ENCODE data around the gene SMCO2.

Gene SMCO2

GRCh38 chr12:27446436-27446835 is at the start of gene SMCO2:
Gene SMCO2 (plus strand): TSS chr12:27446736. CDS start chr12:27470632, 23,896 bp downstream.
- no peak for DNase-seq (ENCODE audit: low read depth)
- no peak within 1 kb of the TSS for H3K9ac ChIP-seq (ENCODE audit: low read length)
- H3K9me3 ChIP-seq (ENCODE audit: control insufficient read depth, low read length) = peaks cover 8% of the 10 kb centered on the region
- H3K27me3 ChIP-seq (replicated peaks; ENCODE audit: control insufficient read depth, insufficient read depth, low read length) = no peaks in the 10 kb centered on the region
- no peak within 1 kb of the TSS for H3K4me3 ChIP-seq (ENCODE audit: low read length)
- no peaks in the 10 kb centered on the region for H3K36me3 ChIP-seq (ENCODE audit: control insufficient read depth, insufficient read depth, low read length, severe bottlenecking)
- H3K4me1 ChIP-seq (ENCODE audit: control insufficient read depth, insufficient read depth, low read length) = no peaks in the 10 kb centered on the region

GRCh38 chr12:27398466-27398865 is 48.1 kb upstream of the SMCO2 start:
- H3K36me3 ChIP-seq (ENCODE audit: control insufficient read depth, insufficient read depth, low read length, severe bottlenecking) = no peaks in the 10 kb centered on the region
- no peak overlapping the region for H3K4me3 ChIP-seq (ENCODE audit: low read length)
- H3K9me3 ChIP-seq (ENCODE audit: control insufficient read depth, low read length) = no peaks in the 10 kb centered on the region
- H3K9ac ChIP-seq (ENCODE audit: low read length) = no peak overlapping the region
- H3K4me1 ChIP-seq (ENCODE audit: control insufficient read depth, insufficient read depth, low read length) = peaks cover 19% of the 10 kb centered on the region
- H3K27me3 ChIP-seq (replicated peaks; ENCODE audit: control insufficient read depth, insufficient read depth, low read length) = no peaks in the 10 kb centered on the region
- no peak for DNase-seq (ENCODE audit: low read depth)

- Histone ChIP-seq H3K4me3 (ENCODE audit: low read length) (no peak overlapping the region), H3K36me3 (ENCODE audit: control insufficient read depth, insufficient read depth, low read length, severe bottlenecking) (no peaks in the 10 kb centered on the region), H3K4me1 (ENCODE audit: control insufficient read depth, insufficient read depth, low read length) (peaks cover 19% of the 10 kb centered on the region), H3K27me3 (replicated peaks; ENCODE audit: control insufficient read depth, insufficient read depth, low read length) (no peaks in the 10 kb centered on the region), H3K9ac (ENCODE audit: low read length) (no peak overlapping the region), H3K9me3 (ENCODE audit: control insufficient read depth, low read length) (no peaks in the 10 kb centered on the region)
- DNase-seq (ENCODE audit: low read depth) = no peak
These were observed 47.5 kb upstream of the SMCO2 start for GRCh38 chr12:27399074-27399473.

GRCh38 chr12:27400856-27401354 is 45.6 kb upstream of the SMCO2 start:
- H3K4me1 ChIP-seq (ENCODE audit: control insufficient read depth, insufficient read depth, low read length) = peaks cover 19% of the 10 kb centered on the region
- H3K9me3 ChIP-seq (ENCODE audit: control insufficient read depth, low read length) = no peaks in the 10 kb centered on the region
- H3K9ac ChIP-seq (ENCODE audit: low read length) = no peak overlapping the region
- no peak for DNase-seq (ENCODE audit: low read depth)
- H3K4me3 ChIP-seq (ENCODE audit: low read length) = no peak overlapping the region
- H3K36me3 ChIP-seq (ENCODE audit: control insufficient read depth, insufficient read depth, low read length, severe bottlenecking) = no peaks in the 10 kb centered on the region
- no peaks in the 10 kb centered on the region for H3K27me3 ChIP-seq (replicated peaks; ENCODE audit: control insufficient read depth, insufficient read depth, low read length)

GRCh38 chr12:27412047-27412446 is 34.5 kb upstream of the SMCO2 start:
- no peaks in the 10 kb centered on the region for H3K9me3 ChIP-seq (ENCODE audit: control insufficient read depth, low read length)
- H3K36me3 ChIP-seq (ENCODE audit: control insufficient read depth, insufficient read depth, low read length, severe bottlenecking) = no peaks in the 10 kb centered on the region
- H3K27me3 ChIP-seq (replicated peaks; ENCODE audit: control insufficient read depth, insufficient read depth, low read length) = no peaks in the 10 kb centered on the region
- no peaks in the 10 kb centered on the region for H3K4me1 ChIP-seq (ENCODE audit: control insufficient read depth, insufficient read depth, low read length)
- DNase-seq (ENCODE audit: low read depth) = no peak
- H3K9ac ChIP-seq (ENCODE audit: low read length) = no peak overlapping the region
- H3K4me3 ChIP-seq (ENCODE audit: low read length) = no peak overlapping the region

- peaks cover 8% of the 10 kb centered on the region for H3K4me1 ChIP-seq (ENCODE audit: control insufficient read depth, insufficient read depth, low read length)
- DNase-seq (ENCODE audit: low read depth) = no peak
- H3K36me3 ChIP-seq (ENCODE audit: control insufficient read depth, insufficient read depth, low read length, severe bottlenecking) = no peaks in the 10 kb centered on the region
- no peak overlapping the region for H3K4me3 ChIP-seq (ENCODE audit: low read length)
- H3K9ac ChIP-seq (ENCODE audit: low read length) = no peak overlapping the region
- peaks cover 4% of the 10 kb centered on the region for H3K9me3 ChIP-seq (ENCODE audit: control insufficient read depth, low read length)
- no peaks in the 10 kb centered on the region for H3K27me3 ChIP-seq (replicated peaks; ENCODE audit: control insufficient read depth, insufficient read depth, low read length)
These were observed 23.8 kb upstream of the SMCO2 start for GRCh38 chr12:27422697-27423096.

- Histone ChIP-seq H3K4me1 (ENCODE audit: control insufficient read depth, insufficient read depth, low read length) (peaks cover 8% of the 10 kb centered on the region), H3K27me3 (replicated peaks; ENCODE audit: control insufficient read depth, insufficient read depth, low read length) (no peaks in the 10 kb centered on the region), H3K4me3 (ENCODE audit: low read length) (no peak overlapping the region), H3K9ac (ENCODE audit: low read length) (peak overlapping the region; percentile 40), H3K36me3 (ENCODE audit: control insufficient read depth, insufficient read depth, low read length, severe bottlenecking) (no peaks in the 10 kb centered on the region), H3K9me3 (ENCODE audit: control insufficient read depth, low read length) (no peaks in the 10 kb centered on the region)
- DNase-seq (ENCODE audit: low read depth) = peak; percentile 72
These were observed 21.8 kb upstream of the SMCO2 start for GRCh38 chr12:27424631-27425230.

- no peaks in the 10 kb centered on the region for H3K27me3 ChIP-seq (replicated peaks; ENCODE audit: control insufficient read depth, insufficient read depth, low read length)
- no peak overlapping the region for H3K9ac ChIP-seq (ENCODE audit: low read length)
These were observed 21.2 kb upstream of the SMCO2 start for GRCh38 chr12:27425306-27425705.

GRCh38 chr12:27426743-27427487 is 19.6 kb upstream of the SMCO2 start:
- Histone ChIP-seq H3K4me3 (ENCODE audit: low read length) (no peak overlapping the region), H3K36me3 (ENCODE audit: control insufficient read depth, insufficient read depth, low read length, severe bottlenecking) (no peaks in the 10 kb centered on the region), H3K9me3 (ENCODE audit: control insufficient read depth, low read length) (no peaks in the 10 kb centered on the region), H3K4me1 (ENCODE audit: control insufficient read depth, insufficient read depth, low read length) (peaks cover 8% of the 10 kb centered on the region), H3K9ac (ENCODE audit: low read length) (no peak overlapping the region), H3K27me3 (replicated peaks; ENCODE audit: control insufficient read depth, insufficient read depth, low read length) (no peaks in the 10 kb centered on the region)
- DNase-seq (ENCODE audit: low read depth) = no peak

More at GRCh38 chr12:27425306-27425705, 21.2 kb upstream of the SMCO2 start:
- Histone ChIP-seq H3K36me3 (ENCODE audit: control insufficient read depth, insufficient read depth, low read length, severe bottlenecking) (no peaks in the 10 kb centered on the region), H3K4me3 (ENCODE audit: low read length) (no peak overlapping the region), H3K9me3 (ENCODE audit: control insufficient read depth, low read length) (no peaks in the 10 kb centered on the region), H3K4me1 (ENCODE audit: control insufficient read depth, insufficient read depth, low read length) (peaks cover 8% of the 10 kb centered on the region)
- DNase-seq (ENCODE audit: low read depth) = no peak

GRCh38 chr12:27427824-27428223 is 18.7 kb upstream of the SMCO2 start:
- no peak for DNase-seq (ENCODE audit: low read depth)
- no peaks in the 10 kb centered on the region for H3K9me3 ChIP-seq (ENCODE audit: control insufficient read depth, low read length)
- H3K9ac ChIP-seq (ENCODE audit: low read length) = no peak overlapping the region
- H3K27me3 ChIP-seq (replicated peaks; ENCODE audit: control insufficient read depth, insufficient read depth, low read length) = no peaks in the 10 kb centered on the region
- no peaks in the 10 kb centered on the region for H3K36me3 ChIP-seq (ENCODE audit: control insufficient read depth, insufficient read depth, low read length, severe bottlenecking)
- peaks cover 13% of the 10 kb centered on the region for H3K4me1 ChIP-seq (ENCODE audit: control insufficient read depth, insufficient read depth, low read length)
- no peak overlapping the region for H3K4me3 ChIP-seq (ENCODE audit: low read length)

- Histone ChIP-seq H3K36me3 (ENCODE audit: control insufficient read depth, insufficient read depth, low read length, severe bottlenecking) (no peaks in the 10 kb centered on the region), H3K9me3 (ENCODE audit: control insufficient read depth, low read length) (no peaks in the 10 kb centered on the region), H3K4me1 (ENCODE audit: control insufficient read depth, insufficient read depth, low read length) (peaks cover 19% of the 10 kb centered on the region), H3K4me3 (ENCODE audit: low read length) (no peak overlapping the region), H3K9ac (ENCODE audit: low read length) (no peak overlapping the region), H3K27me3 (replicated peaks; ENCODE audit: control insufficient read depth, insufficient read depth, low read length) (no peaks in the 10 kb centered on the region)
- DNase-seq (ENCODE audit: low read depth) = peak; percentile 2
These were observed 18.1 kb upstream of the SMCO2 start for GRCh38 chr12:27428466-27428865.

All from adipocyte (in vitro differentiated cells).